ENCODE measurements around the gene GNPTAB.

DNA sequence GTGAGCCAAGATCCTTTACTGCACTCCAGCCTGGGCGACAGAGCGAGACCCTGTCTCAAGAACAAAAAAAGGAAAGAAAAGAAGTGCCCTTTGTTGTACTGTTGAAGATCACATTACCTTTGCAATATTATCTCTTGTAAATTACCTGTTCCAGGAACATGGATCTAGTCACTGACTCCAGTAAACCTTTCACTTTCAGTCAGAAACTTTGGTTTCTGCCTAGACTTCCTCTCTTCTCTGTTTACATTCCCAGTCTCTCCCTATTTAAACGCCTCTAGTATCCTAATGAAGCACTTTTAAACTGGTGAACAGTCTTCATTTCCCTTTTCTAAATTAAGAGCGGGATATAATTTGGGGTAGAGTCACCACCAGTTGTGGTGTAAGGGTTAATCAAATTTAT lies 120.5 kb downstream of the GNPTAB start:
- TF ChIP-seq, protein P1, sequence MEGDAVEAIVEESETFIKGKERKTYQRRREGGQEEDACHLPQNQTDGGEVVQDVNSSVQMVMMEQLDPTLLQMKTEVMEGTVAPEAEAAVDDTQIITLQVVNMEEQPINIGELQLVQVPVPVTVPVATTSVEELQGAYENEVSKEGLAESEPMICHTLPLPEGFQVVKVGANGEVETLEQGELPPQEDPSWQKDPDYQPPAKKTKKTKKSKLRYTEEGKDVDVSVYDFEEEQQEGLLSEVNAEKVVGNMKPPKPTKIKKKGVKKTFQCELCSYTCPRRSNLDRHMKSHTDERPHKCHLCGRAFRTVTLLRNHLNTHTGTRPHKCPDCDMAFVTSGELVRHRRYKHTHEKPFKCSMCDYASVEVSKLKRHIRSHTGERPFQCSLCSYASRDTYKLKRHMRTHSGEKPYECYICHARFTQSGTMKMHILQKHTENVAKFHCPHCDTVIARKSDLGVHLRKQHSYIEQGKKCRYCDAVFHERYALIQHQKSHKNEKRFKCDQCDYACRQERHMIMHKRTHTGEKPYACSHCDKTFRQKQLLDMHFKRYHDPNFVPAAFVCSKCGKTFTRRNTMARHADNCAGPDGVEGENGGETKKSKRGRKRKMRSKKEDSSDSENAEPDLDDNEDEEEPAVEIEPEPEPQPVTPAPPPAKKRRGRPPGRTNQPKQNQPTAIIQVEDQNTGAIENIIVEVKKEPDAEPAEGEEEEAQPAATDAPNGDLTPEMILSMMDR (IDR thresholded peaks at IDR 0.05): no peak
- TF ChIP-seq POLR2A (IDR thresholded peaks at IDR 0.05): no peak
- no peak for TF ChIP-seq EP300 (IDR thresholded peaks at IDR 0.05)

Measured in sigmoid colon (tissue), 4 donors.